K562 (cell line): Measurements from ENCODE around the gene ATF6B. TPM values are rescaled to one million over a fixed set of nuclear protein-coding genes. Genes with fewer than 3 reads are reported as not detected.
A peak's percentile ranks its signal among the peaks of the same experiment; 100 is the strongest.

Source experiments
- E4F1 ChIP-seq: fragments of 250-450 bp; sonication (Bioruptor Pico); IDR thresholded peaks from 2 replicates; pipeline ENCODE4 v1.5.0; 2021; ENCODE audit warnings: mild to moderate bottlenecking, borderline replicate concordance
- KAT2B ChIP-seq: IDR thresholded peaks from one replicate; pipeline ENCODE4 v1.6.1; 2012; ENCODE audit warnings: low read depth, mild to moderate bottlenecking, control low read depth, inconsistent platforms, low read length, moderate library complexity
- RAD51 ChIP-seq: fragments of 450-650 bp; IDR thresholded peaks from 2 replicates; pipeline ENCODE4 v1.7.1; 2016; ENCODE audit warnings: low read depth, mild to moderate bottlenecking, borderline replicate concordance
- RCOR1 ChIP-seq, 2 experiments: IDR thresholded peaks; 2 replicates each; pipeline ENCODE4 v1.6.1; 2012; ENCODE audit warnings: low read depth in 2 of 2, low read length in 2 of 2, borderline replicate concordance in 1 of 2, improper control_type of control experiment in 1 of 2
- THRB ChIP-seq: fragments of 450-650 bp; formaldehyde crosslinking; conservative IDR thresholded peaks from 2 replicates; pipeline ENCODE4 v1.4.0; 2022; ENCODE audit warnings: mild to moderate bottlenecking, missing genetic modification characterization
- TSHZ1 ChIP-seq: fragments of 250-450 bp; sonication (Bioruptor Pico); IDR thresholded peaks from 2 replicates; pipeline ENCODE4 v1.4.0; 2020; ENCODE audit warnings: mild to moderate bottlenecking, moderate library complexity
- ZEB2 ChIP-seq: fragments of 450-650 bp; IDR thresholded peaks from 2 replicates; pipeline ENCODE4 v1.6.1; 2016
- ZNF512 ChIP-seq: IDR thresholded peaks from 2 replicates; pipeline ENCODE4 v1.6.1; 2016; ENCODE audit warnings: missing genetic modification characterization, missing compliant biosample characterization
- polyA plus RNA-seq, 8 experiments: library from polyadenylated mRNA; depleted of rRNA in 4 of 8; stranded (reverse) in 5 of 8; unstranded in 3 of 8; fragments of >200 nt; fragmentation: Nextera tagmentation in 2 of 8; fragmentation: Illumina TruSeq in 1 of 8; extraction: Ambion mirVana in 2 of 8; extraction: Trizol in 1 of 8; gene quantifications; 2 replicates each; pipeline versions ENCODE4 v1.2.1 to v1.2.3, GENCODE V29; 2011 to 2014; ENCODE audit warnings: inconsistent platforms in 1 of 8, missing spikeins in 1 of 8
- total RNA-seq, 7 experiments: library from RNA; depleted of rRNA in 6 of 7; stranded (reverse); fragments of >200 nt in 6 of 7; fragmentation: Illumina TruSeq in 2 of 7; extraction: Trizol in 2 of 7; gene quantifications; 2 replicates each; pipeline versions ENCODE4 v1.2.1 to v1.2.3, GENCODE V29; 2011 to 2021; ENCODE audit warnings: low replicate concordance in 1 of 7
- TF ChIP-seq, protein P1 (sequence below), 2 experiments: fragments of 200-800 bp in 1 of 2; sonication (Bioruptor generic) in 1 of 2; sonication (generic) in 1 of 2; formaldehyde crosslinking in 1 of 2; IDR thresholded peaks in 1 of 2; conservative IDR thresholded peaks in 1 of 2; 2 replicates each; pipeline versions ENCODE4 v1.5.0 to v1.6.1; 2016 to 2020; ENCODE audit warnings: missing compliant biosample characterization in 1 of 2, missing genetic modification characterization in 1 of 2, missing genetic modification reagents in 1 of 2

The ATF6B gene
- total and polyA plus RNA-seq, 9 of the 15 experiments (the other 6 are each of a cell fraction or from before 2014, with no cell fraction given) = 20.7 to 131 (median 31.7) TPM

DNA sequence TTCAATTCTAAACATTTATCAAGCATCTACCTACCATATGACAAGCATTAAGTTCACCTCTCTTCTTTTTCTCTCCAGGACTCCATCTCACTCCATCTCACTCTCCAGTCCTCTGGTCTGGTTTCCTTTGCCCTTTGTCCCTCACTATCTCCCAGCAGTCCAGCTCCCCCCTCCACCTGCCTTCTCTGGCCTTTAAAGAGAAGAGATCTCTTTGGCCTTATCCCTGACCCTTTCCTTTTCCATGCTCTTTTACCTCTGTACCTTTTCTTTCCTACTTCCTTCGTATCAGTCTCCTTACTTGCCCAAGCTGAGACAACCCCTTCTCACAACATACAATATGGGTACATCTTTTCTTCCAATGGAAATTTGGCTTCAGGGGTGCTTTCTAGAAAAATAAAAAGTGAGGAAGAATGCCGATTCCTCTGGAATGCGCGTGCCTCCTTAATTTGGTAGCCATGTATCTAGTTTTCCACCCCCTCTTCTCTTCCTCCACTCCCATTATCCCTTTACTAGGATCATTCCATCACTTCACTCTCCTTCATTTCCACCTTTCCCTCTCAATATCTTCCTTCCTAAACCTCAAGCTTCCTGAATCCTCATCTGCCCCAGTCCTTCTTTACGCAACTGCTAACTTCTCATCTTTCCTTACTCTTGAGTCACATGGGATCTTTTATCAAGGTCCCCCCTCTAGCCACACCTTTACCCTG lies 48.6 kb upstream of the ATF6B start (continued):
- TF ChIP-seq TSHZ1 (CRISPR knock-in tag) (0 out of 2 replicates have a peak, but pooled peaks have one; percentile 29), ZNF512 (peak; percentile 79; the same call in 1 of the 2 replicates), THRB (CRISPR knock-in tag) (peak; percentile 93), KAT2B (no peak), E4F1 (no peak), ZEB2 (peak; percentile 51; the same call in 1 of the 2 replicates), RAD51 (peak; percentile 45), RCOR1 (IDR thresholded peaks at IDR 0.05; ENCODE audit: borderline replicate concordance in 1 of 2, low read depth in 2 of 2, low read length in 2 of 2) (0 out of 4 replicates have a peak, but pooled peaks of 1 of the 2 experiments have one; percentile 5)
- TF ChIP-seq, protein P1, sequence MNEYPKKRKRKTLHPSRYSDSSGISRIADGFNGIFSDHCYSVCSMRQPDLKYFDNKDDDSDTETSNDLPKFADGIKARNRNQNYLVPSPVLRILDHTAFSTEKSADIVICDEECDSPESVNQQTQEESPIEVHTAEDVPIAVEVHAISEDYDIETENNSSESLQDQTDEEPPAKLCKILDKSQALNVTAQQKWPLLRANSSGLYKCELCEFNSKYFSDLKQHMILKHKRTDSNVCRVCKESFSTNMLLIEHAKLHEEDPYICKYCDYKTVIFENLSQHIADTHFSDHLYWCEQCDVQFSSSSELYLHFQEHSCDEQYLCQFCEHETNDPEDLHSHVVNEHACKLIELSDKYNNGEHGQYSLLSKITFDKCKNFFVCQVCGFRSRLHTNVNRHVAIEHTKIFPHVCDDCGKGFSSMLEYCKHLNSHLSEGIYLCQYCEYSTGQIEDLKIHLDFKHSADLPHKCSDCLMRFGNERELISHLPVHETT (CRISPR knock-in tag; conservative IDR thresholded peaks at IDR 0.05 in 1 of 2, IDR thresholded peaks at IDR 0.05 in 1 of 2) = no peak
